Measurements from ENCODE around the gene DNAJC9. TPM values are rescaled to one million over a fixed set of nuclear protein-coding genes. Genes with fewer than 3 reads are reported as not detected.
"Not testable (repeated sequence)": the region's sequence is repeated elsewhere in the genome, so short reads cannot be mapped to it uniquely, and the experiment has no call there.

The DNAJC9 gene
- total RNA-seq, 4 donors from 2014 or later, result 15.2 to 21.0 (median 18.7) TPM

GRCh38 chr10:73261362-73261995, 14.4 kb upstream of the DNAJC9 start:
- no peak overlapping the region for H3K27ac ChIP-seq
- no peaks in the 10 kb centered on the region for H3K36me3 ChIP-seq
- no peaks in the 10 kb centered on the region for H3K27me3 ChIP-seq
- H3K9me3 ChIP-seq, result no peaks in the 10 kb centered on the region
- H3K4me3 ChIP-seq (replicated peaks in 1 of 3), result no peak overlapping the region
- DNase-seq, result no peak
- H3K4me1 ChIP-seq, result no peaks in the 10 kb centered on the region
- 94 to 95% methylated on average over 9 of the region's 9 CpGs for WGBS, 2 donors
- intact Hi-C loops (cut with DNase I), result no loop called here
- no peak for TF ChIP-seq POLR2A (IDR thresholded peaks at IDR 0.05)
- TF ChIP-seq CTCF (IDR thresholded peaks at IDR 0.05), result no peak

- H3K36me3 ChIP-seq; H3K27me3 ChIP-seq; intact Hi-C loops (cut with DNase I); H3K4me1 ChIP-seq; DNase-seq; H3K9me3 ChIP-seq; H3K4me3 ChIP-seq (replicated peaks in 1 of 3); H3K27ac ChIP-seq: not testable (repeated sequence)
- 95% methylated on average over 10 of the region's 10 CpGs for WGBS, 2 donors
Measured at GRCh38 chr10:73258612-73259011, 11.6 kb upstream of the DNAJC9 start.

GRCh38 chr10:73253225-73253555, 6.1 kb upstream of the DNAJC9 start:
- intact Hi-C loops (cut with DNase I), result no loop called here
- Histone ChIP-seq H3K27me3 (no peaks in the 10 kb centered on the region), H3K4me1 (peaks cover 14 to 15% of the 10 kb centered on the region in 2 donors), H3K9me3 (no peaks in the 10 kb centered on the region), H3K4me3 (replicated peaks in 1 of 3) (peak overlapping the region in 2 of 3 donors; percentile 48 to 59), H3K27ac (peak overlapping the region; percentile 10 to 87 (median 64)), H3K36me3 (peaks cover 0 to 4% of the 10 kb centered on the region in 2 donors)
- WGBS, 2 donors, result 0 to 1% methylated on average over 4 of the region's 4 CpGs
- no peak for TF ChIP-seq CTCF (IDR thresholded peaks at IDR 0.05)
- TF ChIP-seq POLR2A (IDR thresholded peaks at IDR 0.05), result no peak
- no peak for DNase-seq

- 0% methylated on average over 32 to 51 of the region's 51 CpGs for WGBS, 2 donors
- H3K4me1 ChIP-seq, result peaks cover 14 to 18% of the 10 kb centered on the region in 2 donors
- peaks cover 0 to 4% of the 10 kb centered on the region in 2 donors for H3K36me3 ChIP-seq
- peak within 1 kb of the TSS; percentile 46 to 87 (median 64) for H3K27ac ChIP-seq
- peak within 1 kb of the TSS; percentile 48 to 60 (median 59) for H3K4me3 ChIP-seq (replicated peaks in 1 of 3)
- DNase-seq, result peak; percentile 96
- H3K27me3 ChIP-seq, result no peaks in the 10 kb centered on the region
- no peaks in the 10 kb centered on the region for H3K9me3 ChIP-seq
- TF ChIP-seq POLR2A (IDR thresholded peaks at IDR 0.05), result peak; percentile 12 to 89
- peak in 1 of 6 experiments; percentile 20 for TF ChIP-seq CTCF (IDR thresholded peaks at IDR 0.05)
- intact Hi-C loops (cut with DNase I), result no loop called here
Measured at GRCh38 chr10:73252445-73253224, 5.6 kb upstream of the DNAJC9 start, which contains the start of gene MRPS16. TSS of gene MRPS16 (minus strand) at chr10:73252644. CDS start at chr10:73252482, 162 bp downstream.

GRCh38 chr10:73251683-73252444, 4.8 kb upstream of the DNAJC9 start:
- no peak for DNase-seq
- intact Hi-C loops (cut with DNase I), result no loop called here

More at GRCh38 chr10:73251683-73252444, 4.8 kb upstream of the DNAJC9 start:
- Histone ChIP-seq H3K9me3 (no peaks in the 10 kb centered on the region), H3K4me1 (peaks cover 14 to 19% of the 10 kb centered on the region in 2 donors), H3K36me3 (peaks cover 0 to 4% of the 10 kb centered on the region in 2 donors), H3K27me3 (no peaks in the 10 kb centered on the region), H3K4me3 (replicated peaks in 1 of 3) (peak overlapping the region; percentile 43 to 59 (median 48)), H3K27ac (peak overlapping the region; percentile 46 to 87 (median 64))
- WGBS, 2 donors, result 10 to 14% methylated on average over 23 of the region's 23 CpGs
- TF ChIP-seq POLR2A (IDR thresholded peaks at IDR 0.05), result no peak
- no peak for TF ChIP-seq CTCF (IDR thresholded peaks at IDR 0.05)

Measured in thyroid gland (tissue), 4 donors.